ENCODE data around the gene CAMTA1. TPM values are rescaled to one million over a fixed set of nuclear protein-coding genes. Genes with fewer than 3 reads are reported as not detected.

CAMTA1 gene
- total RNA-seq, 1 experiment from 2014 or later, result 69.0 TPM

- no peak for DNase-seq (ENCODE audit: low read depth)
Observed at GRCh38 chr1:7185721-7186120, 400.5 kb downstream of the CAMTA1 start.

GRCh38 chr1:7186382-7187111, 401.3 kb downstream of the CAMTA1 start:
- DNase-seq (ENCODE audit: low read depth), result no peak

- no peak for DNase-seq (ENCODE audit: low read depth)
Observed at GRCh38 chr1:7187112-7187493, 401.8 kb downstream of the CAMTA1 start.

GRCh38 chr1:7190261-7190660, 405.0 kb downstream of the CAMTA1 start:
- no peak for DNase-seq (ENCODE audit: low read depth)

GRCh38 chr1:7192453-7192852, 407.2 kb downstream of the CAMTA1 start:
- DNase-seq (ENCODE audit: low read depth), result no peak

GRCh38 chr1:7196036-7196911, 411.0 kb downstream of the CAMTA1 start:
- DNase-seq (ENCODE audit: low read depth), result no peak

GRCh38 chr1:7198664-7199063, 413.4 kb downstream of the CAMTA1 start:
- no peak for DNase-seq (ENCODE audit: low read depth)

- DNase-seq (ENCODE audit: low read depth), result no peak
Observed at GRCh38 chr1:7199077-7199779, 414.0 kb downstream of the CAMTA1 start.

GRCh38 chr1:7207875-7208646, 422.8 kb downstream of the CAMTA1 start:
- peak; percentile 47 for DNase-seq (ENCODE audit: low read depth)

- DNase-seq (ENCODE audit: low read depth), result no peak
Observed at GRCh38 chr1:7208647-7209180, 423.5 kb downstream of the CAMTA1 start.

GRCh38 chr1:7209336-7209735, 424.1 kb downstream of the CAMTA1 start:
- DNase-seq (ENCODE audit: low read depth), result no peak

GRCh38 chr1:7218210-7218832, 433.1 kb downstream of the CAMTA1 start:
- peak; percentile 48 for DNase-seq (ENCODE audit: low read depth)

- no peak for DNase-seq (ENCODE audit: low read depth)
Observed at GRCh38 chr1:7219031-7219430, 433.8 kb downstream of the CAMTA1 start.

GRCh38 chr1:7220007-7220406, 434.8 kb downstream of the CAMTA1 start:
- no peak for DNase-seq (ENCODE audit: low read depth)

GRCh38 chr1:7220712-7221252, 435.5 kb downstream of the CAMTA1 start:
- DNase-seq (ENCODE audit: low read depth), result no peak

- DNase-seq (ENCODE audit: low read depth), result no peak
Observed at GRCh38 chr1:7221826-7222694, 436.8 kb downstream of the CAMTA1 start.

GRCh38 chr1:7222695-7223015, 437.4 kb downstream of the CAMTA1 start:
- no peak for DNase-seq (ENCODE audit: low read depth)

GRCh38 chr1:7223334-7224080, 438.3 kb downstream of the CAMTA1 start:
- peak; percentile 85 for DNase-seq (ENCODE audit: low read depth)

GRCh38 chr1:7224081-7224534, 438.9 kb downstream of the CAMTA1 start:
- peak; percentile 23 for DNase-seq (ENCODE audit: low read depth)

Data from LHCN-M2 (cell line).